H1 (cell line): ENCODE results near the gene EYA2. TPM values are rescaled to one million over a fixed set of nuclear protein-coding genes. Genes with fewer than 3 reads are reported as not detected.
"Not testable (repeated sequence)": the region's sequence is repeated elsewhere in the genome, so short reads cannot be mapped to it uniquely, and the experiment has no call there.

Experiments used
- CTCF ChIA-PET: fragments of 300-600 bp; sonication (Branson Sonifier 250); formaldehyde crosslinking; loops from one replicate; lab custom pipeline; 2021; ENCODE audit not compliant: partially characterized antibody; lab: Charles Lee
- POLR2A ChIA-PET: fragments of 300-600 bp; sonication (Branson Sonifier 250); formaldehyde crosslinking; loops from one replicate; lab custom pipeline; 2021; ENCODE audit warnings: inconsistent platforms; ENCODE audit not compliant: partially characterized antibody; lab: Charles Lee
- DNase-seq, 2 experiments: peaks; one replicate each; pipeline versions ENCODE4 v3.0.0 to v3.0.0-alpha.2; 2010 to 2022; ENCODE audit warnings: low spot score in 2 of 2, low read depth in 1 of 2, mixed read lengths in 1 of 2
- FAIRE-seq: peaks from 2 replicates; lab custom pipeline; 2011; peaks lifted over from hg19 to GRCh38; lab: Jason Lieb, UNC
- H2AFZ ChIP-seq: 2 replicates; pipeline ENCODE4 v1.8.1; 2012; ENCODE audit warnings: low read length, inconsistent platforms
- H2AK5ac ChIP-seq: 2 replicates; pipeline ENCODE4 v1.6.1; 2013; ENCODE audit warnings: low read depth, low read length
- H2BK120ac ChIP-seq: replicated peaks from 2 replicates; pipeline ENCODE3; 2013; ENCODE audit warnings: low read depth, low read length, inconsistent platforms
- H2BK12ac ChIP-seq: 2 replicates; pipeline ENCODE4 v1.6.1; 2013; ENCODE audit warnings: low read depth, low read length
- H2BK15ac ChIP-seq: 2 replicates; pipeline ENCODE4 v1.6.1; 2013; ENCODE audit warnings: low read length
- H2BK20ac ChIP-seq: 2 replicates; pipeline ENCODE4 v1.6.1; 2013; ENCODE audit warnings: low read length
- H2BK5ac ChIP-seq: 2 replicates; pipeline ENCODE4 v1.6.1; 2013; ENCODE audit warnings: low read depth, low read length
- H3K14ac ChIP-seq: 2 replicates; pipeline ENCODE4 v1.6.1; 2013; ENCODE audit warnings: inconsistent platforms; ENCODE audit not compliant: insufficient read length
- H3K18ac ChIP-seq: 2 replicates; pipeline ENCODE4 v1.6.1; 2013; ENCODE audit warnings: low read length; ENCODE audit errors: extremely low read depth
- H3K23ac ChIP-seq: 2 replicates; pipeline ENCODE4 v1.6.1; 2013; ENCODE audit warnings: inconsistent platforms; ENCODE audit not compliant: insufficient read length
- H3K23me2 ChIP-seq: 2 replicates; pipeline ENCODE4 v1.6.1; 2013; ENCODE audit warnings: low read depth, low read length
- H3K27ac ChIP-seq: 2 replicates; pipeline ENCODE4 v1.6.1; 2011; ENCODE audit warnings: low read depth, low read length, inconsistent platforms
- H3K27me3 ChIP-seq, 4 experiments: replicated peaks in 1 of 4; 1 replicate in 1 of 4; 2 replicates in 3 of 4; pipeline versions ENCODE4 v1.6.1 to v1.8.1; 2011 to 2013; ENCODE audit warnings: low read length in 3 of 4, mild to moderate bottlenecking in 3 of 4, inconsistent platforms in 2 of 4, mixed read lengths in 2 of 4, moderate library complexity in 1 of 4; ENCODE audit not compliant: control insufficient read depth in 3 of 4, insufficient read depth in 3 of 4; ENCODE audit errors: extremely low read depth in 1 of 4
- H3K36me3 ChIP-seq, 4 experiments: 2 replicates each; pipeline versions ENCODE4 v1.6.1 to v1.8.1; 2011 to 2013; ENCODE audit warnings: mild to moderate bottlenecking in 4 of 4, low read length in 3 of 4, moderate library complexity in 2 of 4, control low read depth in 1 of 4, inconsistent platforms in 1 of 4; ENCODE audit not compliant: insufficient read depth in 4 of 4, control insufficient read depth in 2 of 4
- H3K4ac ChIP-seq: replicated peaks from 2 replicates; pipeline ENCODE3; 2013; ENCODE audit warnings: low read length, low read depth, mixed read lengths, inconsistent platforms; ENCODE audit not compliant: insufficient read length
- H3K4me1 ChIP-seq, 4 experiments: replicated peaks in 1 of 4; 1 replicate in 1 of 4; 2 replicates in 3 of 4; pipeline versions ENCODE4 v1.6.1 to v1.8.1; 2011 to 2013; ENCODE audit warnings: low read length in 3 of 4, inconsistent platforms in 2 of 4, mixed read lengths in 1 of 4; ENCODE audit not compliant: insufficient read depth in 4 of 4, control insufficient read depth in 3 of 4
- H3K4me2 ChIP-seq, 2 experiments: 2 replicates each; pipeline versions ENCODE4 v1.6.1 to v1.8.1; 2011 to 2013; ENCODE audit warnings: low read depth in 2 of 2, low read length in 2 of 2, control low read depth in 1 of 2, inconsistent platforms in 1 of 2, mild to moderate bottlenecking in 1 of 2; ENCODE audit not compliant: insufficient read depth in 1 of 2
- H3K4me3 ChIP-seq, 4 experiments: fragments of 200-600, 300-600 bp in 1 of 4; sonication (generic), shearing (Covaris generic), sonication (Bioruptor Twin) in 1 of 4; 2 replicates each; pipeline versions ENCODE4 v1.5.1 to v1.8.1; 2011 to 2016; ENCODE audit warnings: low read length in 4 of 4, low read depth in 3 of 4, control low read depth in 2 of 4, inconsistent platforms in 2 of 4, mild to moderate bottlenecking in 2 of 4, mixed read lengths in 1 of 4, moderate library complexity in 1 of 4; ENCODE audit not compliant: insufficient read depth in 2 of 4; ENCODE audit errors: extremely low read depth in 1 of 4
- H3K56ac ChIP-seq: replicated peaks from 2 replicates; pipeline ENCODE3; 2013; ENCODE audit warnings: low read depth, mild to moderate bottlenecking, mixed read lengths, low read length, inconsistent platforms; ENCODE audit not compliant: insufficient read length
- H3K79me1 ChIP-seq: 2 replicates; pipeline ENCODE4 v1.6.1; 2013; ENCODE audit warnings: low read depth, low read length, control low read depth
- H3K79me2 ChIP-seq, 2 experiments: 2 replicates each; pipeline versions ENCODE4 v1.6.1 to v1.8.1; 2012 to 2013; ENCODE audit warnings: low read length in 2 of 2, mild to moderate bottlenecking in 2 of 2, inconsistent platforms in 1 of 2; ENCODE audit not compliant: insufficient read depth in 2 of 2, control insufficient read depth in 1 of 2
- H3K9ac ChIP-seq, 4 experiments: replicated peaks in 1 of 4; 1 replicate in 1 of 4; 2 replicates in 3 of 4; pipeline versions ENCODE4 v1.6.1 to v1.8.1; 2011 to 2013; ENCODE audit warnings: low read depth in 3 of 4, low read length in 3 of 4, control low read depth in 2 of 4, mild to moderate bottlenecking in 2 of 4, moderate library complexity in 2 of 4, inconsistent platforms in 1 of 4; ENCODE audit errors: extremely low read depth in 1 of 4
- H3K9me3 ChIP-seq, 2 experiments: 2 replicates each; pipeline versions ENCODE4 v1.6.1 to v1.8.1; 2012 to 2013; ENCODE audit warnings: mild to moderate bottlenecking in 2 of 2, moderate library complexity in 2 of 2, control low read depth in 1 of 2, inconsistent platforms in 1 of 2, low read depth in 1 of 2, low read length in 1 of 2, mixed read lengths in 1 of 2; ENCODE audit not compliant: insufficient read depth in 2 of 2
- H4K20me1 ChIP-seq, 2 experiments: replicated peaks in 1 of 2; 2 replicates each; pipeline versions ENCODE3 to v1.8.1; 2011 to 2013; ENCODE audit warnings: inconsistent platforms in 2 of 2, low read length in 2 of 2, mild to moderate bottlenecking in 1 of 2; ENCODE audit not compliant: insufficient read depth in 2 of 2, control insufficient read depth in 1 of 2
- H4K5ac ChIP-seq: 2 replicates; pipeline ENCODE4 v1.6.1; 2013; ENCODE audit warnings: low read length, low read depth, mixed read lengths, inconsistent platforms; ENCODE audit not compliant: insufficient read length
- H4K8ac ChIP-seq: 2 replicates; pipeline ENCODE4 v1.8.0; 2013; ENCODE audit warnings: mild to moderate bottlenecking, moderate library complexity, low read length, inconsistent platforms; ENCODE audit not compliant: insufficient read depth; ENCODE audit errors: extremely low read depth
- H4K91ac ChIP-seq: replicated peaks from 2 replicates; pipeline ENCODE3; 2013; ENCODE audit warnings: low read length, mixed read lengths, inconsistent platforms; ENCODE audit not compliant: insufficient read length
- GTF2F1 ChIP-seq: IDR thresholded peaks from 2 replicates; pipeline ENCODE4 v1.6.1; 2012; ENCODE audit warnings: low read depth, low read length, improper control_type of control experiment, borderline replicate concordance
- HDAC2 ChIP-seq, 2 experiments: fragments of 300-600 bp in 1 of 2; sonication (generic) in 1 of 2; IDR thresholded peaks; 2 replicates each; pipeline ENCODE4 v1.6.1; 2011 to 2012; ENCODE audit warnings: low read depth in 2 of 2, low read length in 2 of 2, mild to moderate bottlenecking in 2 of 2, moderate library complexity in 2 of 2, borderline replicate concordance in 1 of 2, inconsistent platforms in 1 of 2
- KDM4A ChIP-seq: IDR thresholded peaks from one replicate; pipeline ENCODE4 v1.7.1; 2012; ENCODE audit warnings: low read depth, mild to moderate bottlenecking, moderate library complexity, low read length, inconsistent platforms; ENCODE audit not compliant: severe bottlenecking
- WGBS, 2 experiments: shearing (Covaris generic) in 1 of 2; methylation state at CpG; one replicate each; pipeline versions ENCODE4 v1.1.6 to v1.1.7; 2013 to 2015; ENCODE audit warnings: low lambda C conversion rate in 2 of 2, mixed read lengths in 2 of 2, inconsistent platforms in 1 of 2, low coverage in 1 of 2, missing lambda C conversion rate in 1 of 2; ENCODE audit not compliant: insufficient replicate concordance in 2 of 2, insufficient coverage in 1 of 2, insufficient read length in 1 of 2; ENCODE audit errors: extremely low coverage in 1 of 2, missing lambda C conversion rate in 1 of 2; 5-methylcytosine and 5-hydroxymethylcytosine counted together
- polyA plus RNA-seq, 7 experiments: library from polyadenylated mRNA; depleted of rRNA in 3 of 7; stranded (reverse) in 5 of 7; unstranded in 2 of 7; fragments of >200 nt in 5 of 7; fragments of 200-250 nt in 2 of 7; gene quantifications; 1 replicate in 5 of 7; 2 replicates in 1 of 7; 4 replicates in 1 of 7; pipeline versions ENCODE4 v1.2.1 to v1.2.3, GENCODE V29; 2011 to 2013; ENCODE audit warnings: missing spikeins in 2 of 7, mixed read lengths in 2 of 7
- total RNA-seq: library from RNA; stranded (reverse); fragmentation: NEBNext Ultra II Directional; extraction: Animal tissue kit (Norgen Biotek cat#: 25700); gene quantifications from 2 replicates; pipeline ENCODE4 v1.2.1, GENCODE V29; 2021
- TF ChIP-seq, protein P1 (sequence below): IDR thresholded peaks from 2 replicates; pipeline ENCODE4 v1.6.1; 2011; ENCODE audit warnings: low read depth, mild to moderate bottlenecking, low read length; ENCODE audit not compliant: insufficient read depth

Gene EYA2
- total and polyA plus RNA-seq, 2 of the 8 experiments (the other 6 are each of a cell fraction or from before 2014, with no cell fraction given): 1.6 to 1.7 TPM

DNA sequence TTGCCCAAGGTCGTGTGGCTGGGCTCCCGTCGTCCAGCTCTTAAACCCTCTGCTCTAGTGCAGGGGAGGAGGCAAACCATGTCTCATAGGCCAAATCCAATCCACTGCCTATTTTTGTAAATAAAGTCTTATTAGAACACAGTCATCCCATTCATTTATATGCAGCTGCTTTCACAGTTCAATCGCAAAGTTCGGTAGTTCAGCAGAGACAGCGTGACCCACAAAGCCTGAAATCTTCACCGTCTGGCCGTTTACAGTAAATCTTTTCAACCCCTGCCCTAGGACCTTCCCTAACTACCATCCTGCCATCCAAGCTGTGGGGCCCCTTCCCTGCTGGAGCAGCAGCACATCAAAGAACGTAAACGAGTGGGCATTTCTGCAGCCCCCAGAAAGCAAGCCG, 65.9 kb downstream of the EYA2 start (continued):
- TF ChIP-seq GTF2F1 (no peak), HDAC2 (IDR thresholded peaks at IDR 0.05; ENCODE audit: borderline replicate concordance in 1 of 2, low read depth in 2 of 2, low read length in 2 of 2) (no peak), KDM4A (no peak)
- TF ChIP-seq, protein P1, sequence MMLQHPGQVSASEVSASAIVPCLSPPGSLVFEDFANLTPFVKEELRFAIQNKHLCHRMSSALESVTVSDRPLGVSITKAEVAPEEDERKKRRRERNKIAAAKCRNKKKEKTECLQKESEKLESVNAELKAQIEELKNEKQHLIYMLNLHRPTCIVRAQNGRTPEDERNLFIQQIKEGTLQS: no peak

DNA sequence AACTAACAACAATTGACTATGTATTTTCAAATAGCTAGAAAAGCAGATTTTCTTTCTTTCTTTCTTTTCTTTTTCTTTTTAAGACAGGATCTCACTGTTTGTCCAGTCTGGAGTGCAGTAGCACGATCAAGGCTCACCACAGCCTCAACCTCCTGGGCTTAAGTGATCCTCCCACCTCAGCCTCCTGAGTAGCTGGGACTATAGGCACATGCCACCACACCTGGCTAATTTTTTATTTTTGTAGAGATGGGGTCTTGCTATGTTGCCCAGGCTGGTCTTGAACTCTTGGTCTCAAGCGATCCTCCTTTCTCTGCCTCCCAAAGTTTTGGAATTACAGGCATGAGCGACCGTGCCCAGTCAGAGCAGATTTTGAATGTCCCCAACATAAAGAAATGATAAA, 67.3 kb downstream of the EYA2 start:
- H3K4me2 ChIP-seq, H2AK5ac ChIP-seq, H2BK5ac ChIP-seq, H4K20me1 ChIP-seq, H3K9me3 ChIP-seq, H3K23ac ChIP-seq, H2BK15ac ChIP-seq, H2AFZ ChIP-seq, H2BK12ac ChIP-seq, POLR2A ChIA-PET, H3K27me3 ChIP-seq, H3K79me2 ChIP-seq, H3K4me1 ChIP-seq, H3K9ac ChIP-seq, H3K56ac ChIP-seq, H3K36me3 ChIP-seq, H3K18ac ChIP-seq, H3K4me3 ChIP-seq, H3K23me2 ChIP-seq, FAIRE-seq, H3K14ac ChIP-seq, H3K27ac ChIP-seq, H4K91ac ChIP-seq, H4K5ac ChIP-seq, H2BK20ac ChIP-seq, H3K4ac ChIP-seq, DNase-seq, H2BK120ac ChIP-seq, H4K8ac ChIP-seq, H3K79me1 ChIP-seq: not testable (repeated sequence)
- CTCF ChIA-PET: interaction anchor here (0.8 to 1.6 kb wide), 3 partner anchors 10 to 17 kb away, joined by 3 to 5 read pairs (median 4); no protein-coding TSS in a partner anchor
- WGBS, 2 experiments: 95% methylated on average over 4 of the region's 4 CpGs; no CpG with 5 or more reads in 1 of the 2 experiments
